Cardiac fibroblast (primary cell): ENCODE data around the gene SLC47A2.
A peak's percentile ranks its signal among the peaks of the same experiment; 100 is the strongest.

Source experiments
- DNase-seq, 2 donors: peaks; one replicate each; pipeline versions ENCODE4 v3.0.0 to v3.0.0-alpha.2; 2010; ENCODE audit warnings: low read depth in 2 of 2
- H3K4me3 ChIP-seq, 2 donors: replicated peaks in 1 of 2; 1 replicate in 1 of 2; 2 replicates in 1 of 2; pipeline ENCODE4 v1.5.1; 2011; ENCODE audit warnings: low read depth in 2 of 2, low read length in 2 of 2, mild to moderate bottlenecking in 2 of 2, moderate library complexity in 1 of 2
- TF ChIP-seq, protein P1 (sequence below): IDR thresholded peaks from one replicate; pipeline ENCODE4 v1.5.1; 2011; ENCODE audit warnings: low read depth, mild to moderate bottlenecking, low read length, inconsistent platforms

SLC47A2 gene

DNA sequence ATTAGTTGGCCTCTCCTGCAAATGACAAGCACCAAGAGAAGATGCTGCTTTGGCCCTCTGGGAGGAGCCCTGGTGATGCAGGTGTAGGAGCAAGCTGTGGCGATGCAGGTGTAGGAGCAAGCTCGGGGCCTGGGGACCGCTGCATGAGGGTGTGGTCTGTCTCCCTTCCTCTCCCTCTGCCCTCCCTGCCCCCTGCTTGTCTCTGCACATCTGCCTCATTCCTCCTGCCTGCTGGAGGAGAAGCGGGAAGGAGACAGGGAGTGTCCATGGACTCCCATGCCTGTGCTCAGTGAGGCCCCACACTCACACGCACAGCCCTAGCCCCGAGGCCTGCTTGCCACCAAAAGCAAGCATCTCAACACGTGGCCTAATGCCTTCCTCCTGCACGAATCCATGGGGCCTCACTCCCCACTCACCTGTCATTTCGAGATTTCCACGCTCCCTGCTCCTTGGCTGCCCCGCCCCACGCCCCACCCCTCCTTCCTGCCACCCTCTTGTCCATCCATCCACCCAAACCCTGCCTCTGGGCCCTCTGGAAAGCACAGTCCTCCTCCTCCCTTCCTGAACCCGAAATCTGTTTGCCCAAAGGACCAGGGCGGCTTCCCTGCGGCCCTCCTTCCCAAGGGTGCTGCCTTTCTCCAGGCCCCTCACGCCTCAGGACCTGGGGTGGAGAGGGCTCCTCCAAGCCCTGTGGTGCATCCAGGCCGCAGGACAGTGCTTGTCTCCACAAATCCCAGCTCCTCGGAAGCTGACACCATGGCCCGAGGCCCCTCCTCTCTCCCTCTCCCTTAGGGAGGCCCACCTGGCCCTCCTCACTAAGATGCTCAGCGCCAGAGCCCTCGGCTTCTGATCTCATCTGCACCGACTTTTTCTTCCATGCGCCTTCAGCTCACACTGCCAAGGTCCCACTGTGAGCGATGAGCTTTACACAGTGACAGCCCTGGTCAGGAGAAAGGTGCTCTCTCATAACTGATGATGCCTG lies 43.5 kb upstream of the SLC47A2 start:
- H3K4me3 ChIP-seq, result no peak overlapping the region
- TF ChIP-seq, protein P1, sequence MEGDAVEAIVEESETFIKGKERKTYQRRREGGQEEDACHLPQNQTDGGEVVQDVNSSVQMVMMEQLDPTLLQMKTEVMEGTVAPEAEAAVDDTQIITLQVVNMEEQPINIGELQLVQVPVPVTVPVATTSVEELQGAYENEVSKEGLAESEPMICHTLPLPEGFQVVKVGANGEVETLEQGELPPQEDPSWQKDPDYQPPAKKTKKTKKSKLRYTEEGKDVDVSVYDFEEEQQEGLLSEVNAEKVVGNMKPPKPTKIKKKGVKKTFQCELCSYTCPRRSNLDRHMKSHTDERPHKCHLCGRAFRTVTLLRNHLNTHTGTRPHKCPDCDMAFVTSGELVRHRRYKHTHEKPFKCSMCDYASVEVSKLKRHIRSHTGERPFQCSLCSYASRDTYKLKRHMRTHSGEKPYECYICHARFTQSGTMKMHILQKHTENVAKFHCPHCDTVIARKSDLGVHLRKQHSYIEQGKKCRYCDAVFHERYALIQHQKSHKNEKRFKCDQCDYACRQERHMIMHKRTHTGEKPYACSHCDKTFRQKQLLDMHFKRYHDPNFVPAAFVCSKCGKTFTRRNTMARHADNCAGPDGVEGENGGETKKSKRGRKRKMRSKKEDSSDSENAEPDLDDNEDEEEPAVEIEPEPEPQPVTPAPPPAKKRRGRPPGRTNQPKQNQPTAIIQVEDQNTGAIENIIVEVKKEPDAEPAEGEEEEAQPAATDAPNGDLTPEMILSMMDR, result no peak
- DNase-seq, result no peak

DNA sequence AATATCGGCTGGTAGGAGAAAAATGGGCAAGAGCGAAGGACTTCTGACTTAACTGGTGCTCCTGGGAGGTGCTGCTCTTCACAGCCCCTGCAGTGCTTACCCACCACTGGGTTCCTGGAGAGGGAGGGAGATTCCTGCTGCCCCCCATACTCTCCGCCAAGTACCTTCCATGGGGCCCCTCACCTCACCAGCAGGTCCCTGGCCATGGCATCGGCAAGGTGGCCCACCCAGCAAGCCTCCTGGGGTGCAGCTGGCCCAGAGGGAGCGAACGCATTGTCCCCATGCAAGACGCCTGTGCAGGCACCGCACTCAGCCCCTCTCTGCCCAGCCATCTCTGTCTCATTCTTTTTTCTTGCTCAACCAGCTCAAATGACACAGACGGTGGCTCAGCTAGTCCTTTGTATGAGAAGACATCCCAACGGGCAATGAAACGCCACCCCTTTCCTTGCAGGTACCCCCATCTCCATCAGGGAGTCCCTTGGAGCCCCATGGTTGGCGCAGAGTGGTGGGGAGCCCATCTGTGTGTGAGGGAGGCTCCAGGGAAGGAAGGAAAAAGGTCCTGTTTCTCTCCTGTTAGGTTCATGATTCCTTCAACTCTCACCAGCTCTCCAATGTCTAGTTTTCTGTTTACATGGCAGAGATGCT lies 41.3 kb upstream of the SLC47A2 start:
- no peak overlapping the region for H3K4me3 ChIP-seq
- TF ChIP-seq, protein P1, result no peak
- DNase-seq, result no peak

DNA sequence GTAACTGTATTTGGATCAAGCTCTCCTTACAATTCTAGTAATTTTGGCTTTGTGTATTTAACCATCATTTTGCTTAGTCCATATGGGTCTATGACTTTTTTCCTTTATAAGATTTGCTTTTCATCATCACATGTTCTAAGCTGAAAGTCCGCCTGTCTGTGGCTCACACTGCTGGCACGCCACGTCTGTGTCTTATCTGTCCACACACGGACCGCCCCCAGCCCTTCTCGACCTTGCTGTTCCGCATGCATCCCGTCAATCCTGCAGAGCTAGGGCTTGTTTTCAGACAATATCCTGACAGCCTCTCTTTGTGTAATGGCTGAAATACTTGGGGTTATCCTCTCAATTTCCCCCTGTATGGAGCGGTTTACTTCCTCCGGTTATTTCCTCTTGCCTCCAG lies 40.2 kb upstream of the SLC47A2 start:
- TF ChIP-seq, protein P1, result no peak
- no peak overlapping the region for H3K4me3 ChIP-seq
- DNase-seq, result peak; percentile 3 to 40

DNA sequence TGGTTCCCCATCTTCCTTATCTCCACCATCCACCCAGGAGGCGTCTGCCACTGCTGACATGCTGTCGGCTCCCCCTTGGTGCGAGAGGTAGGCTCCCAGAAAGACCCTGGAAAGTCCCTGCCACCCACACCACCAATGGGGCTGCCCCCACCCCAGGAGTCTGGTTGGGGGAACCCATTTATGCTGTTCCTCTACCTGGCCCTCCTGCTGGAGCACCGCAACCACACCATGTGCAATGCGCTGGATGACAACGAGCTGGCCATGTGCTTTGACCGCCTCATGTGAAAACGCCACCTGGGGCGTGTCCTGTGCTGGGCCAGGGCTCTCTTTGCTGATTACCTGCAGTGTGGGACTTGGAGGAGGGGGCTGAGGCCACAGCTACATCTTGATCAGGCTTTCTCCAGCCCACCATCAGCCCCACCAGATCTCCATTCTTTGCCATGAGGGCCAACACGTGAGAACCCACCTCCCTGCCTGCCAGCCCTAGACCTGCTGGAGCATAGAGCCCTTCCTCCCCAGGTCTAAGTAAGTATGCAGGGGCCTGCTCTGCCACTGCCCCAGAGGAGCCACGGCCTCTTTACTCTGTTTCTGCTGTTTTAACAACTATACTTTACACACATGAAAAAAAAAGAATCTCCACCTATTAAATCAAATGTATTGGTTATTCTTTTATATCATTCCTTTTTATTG lies 39.6 kb upstream of the SLC47A2 start:
- no peak for DNase-seq
- TF ChIP-seq, protein P1, result no peak
- H3K4me3 ChIP-seq, result no peak overlapping the region

DNA sequence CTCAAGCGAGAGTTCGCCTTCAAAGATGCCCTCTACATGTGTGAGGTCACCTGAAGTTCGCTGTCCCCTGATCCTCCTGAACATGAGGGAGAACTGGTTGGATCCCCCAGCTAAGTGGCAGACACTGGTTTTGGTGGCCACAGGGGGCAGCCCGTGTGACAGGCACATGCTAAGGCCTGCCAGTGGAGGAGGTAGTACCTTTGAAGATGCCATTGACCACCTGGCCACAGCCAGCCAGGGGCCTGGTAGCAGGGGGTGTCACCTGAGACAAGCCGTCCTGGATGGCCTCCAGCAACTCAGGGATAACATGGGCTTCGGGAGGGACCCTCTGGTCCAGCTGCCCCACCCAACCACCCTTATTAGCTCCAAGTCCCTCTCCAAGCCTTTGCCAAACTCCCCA lies 39.0 kb upstream of the SLC47A2 start:
- no peak overlapping the region for H3K4me3 ChIP-seq
- DNase-seq, result no peak
- TF ChIP-seq, protein P1, result no peak

DNA sequence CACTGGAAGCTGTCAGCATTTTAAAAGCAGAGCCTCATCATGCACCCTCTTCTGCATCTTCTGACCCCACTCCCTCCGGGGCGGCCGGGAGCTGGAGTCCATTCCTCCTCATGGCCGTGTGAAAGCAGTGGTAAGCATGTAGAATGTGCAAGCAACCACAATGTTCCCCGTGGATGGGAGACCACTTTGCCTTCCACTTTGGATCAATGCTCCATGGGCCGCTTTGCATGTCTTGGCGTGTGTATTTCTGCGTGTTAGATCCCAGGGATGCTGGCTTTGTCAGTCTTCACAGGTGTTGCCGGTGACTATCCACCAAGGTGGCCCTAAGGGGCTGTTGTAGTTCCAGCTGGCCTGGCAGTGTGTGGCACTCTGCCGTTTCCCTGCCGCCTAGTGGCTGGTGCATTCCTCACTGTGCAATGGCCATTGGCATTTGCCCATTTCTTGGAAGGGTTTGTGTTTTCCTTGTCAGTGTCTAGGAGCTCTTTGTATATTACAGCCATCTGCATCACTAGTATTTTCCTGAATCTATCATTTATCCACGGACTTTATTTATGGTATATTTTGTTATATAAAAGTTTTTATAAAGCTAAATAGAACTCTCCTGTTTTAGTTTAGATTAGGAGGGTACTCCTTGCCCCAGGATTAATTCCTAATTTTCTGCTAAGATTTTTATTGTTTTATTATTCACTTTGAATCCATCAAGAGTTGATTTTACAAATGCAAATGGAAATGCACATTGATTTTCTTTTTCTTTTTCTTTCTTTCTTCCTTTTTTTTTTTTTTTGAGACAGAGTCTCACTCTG lies 37.5 kb upstream of the SLC47A2 start:
- no peak for DNase-seq
- TF ChIP-seq, protein P1, result no peak
- H3K4me3 ChIP-seq, result no peak overlapping the region
